ENCODE data around the gene PSMC5.
"Not testable (repeated sequence)": the region's sequence is repeated elsewhere in the genome, so short reads cannot be mapped to it uniquely, and the experiment has no call there.

PSMC5 gene

DNA sequence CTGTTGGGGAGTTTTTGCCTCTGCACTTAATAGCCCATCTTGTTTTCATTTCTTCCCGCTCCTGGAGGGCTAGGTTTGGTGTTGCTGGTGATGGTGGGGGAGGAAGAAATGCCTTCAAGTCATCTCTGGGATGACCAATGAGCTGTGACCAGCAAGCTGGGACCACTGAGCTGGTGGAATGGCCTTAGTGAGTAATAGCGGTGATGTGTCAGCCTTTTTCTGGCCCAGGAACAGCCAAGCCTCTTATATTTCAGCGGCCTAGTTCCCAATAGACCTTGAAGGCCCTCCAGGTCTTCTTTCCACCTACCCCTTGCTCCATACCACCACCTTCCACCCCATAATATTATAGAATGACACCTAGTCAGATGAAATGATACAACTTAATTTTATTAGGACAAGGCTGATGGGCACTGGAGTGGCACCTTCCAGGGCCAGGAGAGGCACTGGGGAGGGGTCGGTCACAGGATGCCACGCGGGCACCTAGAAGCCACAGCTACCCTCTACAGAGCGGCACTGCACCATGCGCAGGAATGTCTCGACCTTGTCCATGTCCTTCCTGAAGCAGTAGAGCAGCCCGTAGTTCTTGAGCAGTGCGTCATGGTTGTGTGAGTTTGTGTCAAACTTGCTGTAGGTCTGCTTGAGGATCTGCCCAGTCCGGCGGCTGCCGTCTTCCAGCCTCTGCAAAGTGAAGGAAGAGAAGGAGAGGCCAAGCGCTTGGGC lies 44.6 kb downstream of the PSMC5 start:
- DNase-seq (ENCODE audit: low spot score) = not testable (repeated sequence)

DNA sequence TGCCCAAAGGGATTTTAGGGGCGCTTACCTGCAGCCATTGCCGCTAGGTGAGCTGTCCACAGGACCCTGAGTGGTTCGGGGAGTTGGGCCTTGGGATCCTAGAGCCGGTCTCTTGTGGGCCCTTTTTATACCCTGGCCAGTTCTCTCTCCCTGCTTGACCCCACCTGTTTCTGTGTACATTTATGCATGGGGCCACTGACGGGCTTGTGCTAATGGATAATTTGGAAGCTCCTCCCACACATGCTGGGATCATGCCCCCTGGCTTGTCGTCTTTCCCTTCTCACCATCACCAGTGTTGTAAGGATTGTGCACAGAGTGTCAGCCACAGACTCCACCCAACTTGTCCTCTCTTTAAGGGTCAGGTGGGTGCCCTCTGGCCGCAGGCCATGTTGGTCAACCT lies 46.3 kb downstream of the PSMC5 start, which contains the start of gene CSH2:
Gene CSH2, minus strand, starts transcription at position 101 of the 400 bp plus-strand sequence. Its CDS starts 63 bp downstream, at position 38.
- DNase-seq (ENCODE audit: low spot score) = not testable (repeated sequence)

DNA sequence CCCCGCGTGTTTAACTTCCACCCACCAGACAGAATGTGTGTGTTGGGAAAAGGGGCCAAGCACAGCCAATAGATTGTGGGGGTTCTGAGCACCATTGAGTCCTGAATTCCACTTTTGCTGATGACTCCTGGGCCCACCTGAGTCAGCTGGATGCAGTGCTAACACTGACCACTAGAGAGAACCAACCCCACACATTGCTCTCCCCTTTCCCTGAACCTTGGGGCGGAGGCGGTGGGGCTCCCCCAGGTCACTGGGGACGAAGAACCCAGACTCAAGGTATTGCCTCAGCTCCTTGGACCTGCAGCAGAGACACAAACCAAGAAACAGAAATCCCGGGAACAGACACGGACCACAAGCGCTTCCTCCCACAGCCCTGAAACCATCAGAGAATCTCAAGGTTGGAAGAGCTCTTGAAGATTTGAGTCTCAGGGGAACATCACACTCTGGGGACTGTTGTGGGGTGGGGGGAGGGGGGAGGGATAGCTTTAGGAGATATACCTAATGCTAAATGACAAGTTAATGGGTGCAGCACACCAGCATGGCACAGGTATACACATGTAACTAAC lies 46.9 kb downstream of the PSMC5 start:
- not testable (repeated sequence) for DNase-seq (ENCODE audit: low spot score)

DNA sequence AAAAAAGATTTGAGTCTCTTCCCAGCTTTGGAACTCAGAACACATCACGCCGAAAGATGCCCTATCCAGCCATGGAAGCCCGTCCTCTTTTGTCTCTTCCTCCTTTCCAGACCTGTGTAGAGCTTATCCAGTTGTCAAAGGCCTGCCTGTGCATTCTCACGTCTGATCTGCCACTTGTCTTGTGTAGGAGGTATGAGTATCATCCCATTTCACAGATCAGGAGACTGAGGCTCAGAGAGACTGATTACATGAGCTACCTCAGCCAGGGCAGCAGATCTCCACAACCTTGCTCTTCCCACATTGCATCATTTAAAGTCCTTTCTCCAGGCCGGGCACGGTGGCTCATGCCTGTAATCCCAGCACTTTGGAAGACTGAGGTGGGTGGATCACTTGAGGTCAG lies 47.5 kb downstream of the PSMC5 start:
- not testable (repeated sequence) for DNase-seq (ENCODE audit: low spot score)

DNA sequence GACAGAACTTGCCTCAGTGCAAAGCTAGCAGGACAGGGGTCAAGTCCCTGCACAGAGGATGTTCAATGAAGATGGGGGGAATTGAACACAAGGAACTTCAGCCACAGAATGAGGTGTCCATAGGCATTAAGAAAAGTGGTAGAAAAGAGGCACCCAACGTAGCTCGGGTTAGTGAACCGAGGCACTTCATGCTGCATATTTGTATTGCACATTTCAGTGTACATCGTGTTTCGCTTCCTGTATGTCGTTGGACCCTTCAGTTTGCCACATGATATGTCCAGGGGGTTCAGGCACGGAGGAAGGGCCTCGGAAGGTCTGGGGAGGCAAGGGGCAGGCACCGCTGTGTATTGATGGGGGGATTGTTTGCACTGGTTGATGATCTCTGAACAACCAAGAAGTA lies 51.2 kb downstream of the PSMC5 start:
- not testable (repeated sequence) for DNase-seq (ENCODE audit: low spot score)

DNA sequence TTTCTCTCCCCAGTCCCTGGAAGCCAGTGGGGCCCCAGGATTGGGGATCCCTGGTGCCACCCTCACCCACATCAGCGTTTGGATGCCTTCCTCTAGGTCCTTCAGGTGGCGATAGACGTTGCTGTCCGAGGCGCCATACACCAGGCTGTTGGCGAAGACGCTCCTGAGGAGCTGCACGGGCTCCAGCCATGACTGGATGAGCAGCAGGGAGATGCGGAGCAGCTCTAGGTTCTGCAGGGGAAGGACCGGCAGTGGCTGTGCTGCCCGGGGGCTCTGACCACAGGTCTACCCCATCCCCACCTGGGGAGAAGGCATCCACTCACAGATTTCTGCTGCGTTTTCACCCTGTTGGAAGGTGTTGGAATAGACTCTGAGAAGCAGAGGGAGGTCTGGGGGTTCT lies 53.5 kb downstream of the PSMC5 start:
- no peak for DNase-seq (ENCODE audit: low spot score)

DNA sequence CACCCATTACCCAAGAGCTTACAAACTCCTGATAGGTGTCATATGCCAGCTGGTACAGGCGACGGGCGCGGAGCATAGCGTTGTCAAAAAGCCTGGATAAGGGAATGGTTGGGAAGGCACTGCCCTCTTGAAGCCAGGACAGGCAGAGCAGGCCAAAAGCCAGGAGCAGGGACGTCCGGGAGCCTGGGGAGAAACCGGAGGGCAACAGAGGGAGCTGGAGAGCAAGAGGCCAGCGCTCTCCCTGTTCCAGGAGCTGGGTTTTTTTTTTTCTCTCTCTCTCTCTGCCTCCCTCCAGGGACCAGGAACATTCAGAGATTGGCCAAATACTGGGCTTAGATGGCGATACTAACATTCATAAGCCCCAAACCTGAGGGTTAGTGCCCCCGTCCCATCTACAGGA lies 54.1 kb downstream of the PSMC5 start:
- not testable (repeated sequence) for DNase-seq (ENCODE audit: low spot score)

All from globus pallidus (tissue), 1 donor.